ENCODE results near the gene HOXD9. TPM values are rescaled to one million over a fixed set of nuclear protein-coding genes. Genes with fewer than 3 reads are reported as not detected.

The HOXD9 gene
- total RNA-seq, 1 donor from 2014 or later, result 1.5 TPM

DNA sequence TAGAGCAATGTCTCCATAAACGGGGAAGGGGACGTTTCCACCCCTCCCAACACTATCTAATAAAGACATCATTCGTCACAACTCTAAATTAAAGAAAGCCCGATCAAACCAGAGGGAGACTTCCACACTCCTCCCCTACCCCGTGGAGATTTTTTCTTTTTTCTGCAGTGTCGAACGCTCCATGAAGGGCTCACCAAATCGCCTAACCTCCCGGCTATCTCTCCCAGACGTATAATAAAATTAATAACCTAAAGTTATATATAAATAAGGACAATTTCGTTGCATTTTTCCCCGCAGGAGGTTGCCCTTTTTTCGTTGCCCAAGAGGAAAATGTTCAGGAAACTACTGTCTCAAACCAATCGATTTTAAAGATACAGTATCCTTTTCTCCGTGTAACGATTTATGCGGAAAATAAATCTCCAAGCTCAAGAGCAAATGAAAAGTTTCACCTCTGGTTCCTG is 41.1 kb upstream of the HOXD9 start:
- Mint-ChIP-seq H3K27me3 (peaks cover 94% of the 10 kb centered on the region), H3K4me3 (peak overlapping the region; percentile 67), H3K27ac (peak overlapping the region; percentile 36), H3K9me3 (no peaks in the 10 kb centered on the region), H3K36me3 (no peaks in the 10 kb centered on the region), H3K4me1 (ENCODE audit: unreplicated experiment) (peaks cover 32% of the 10 kb centered on the region)
- TF ChIP-seq CTCF (conservative IDR thresholded peaks at IDR 0.05), result no peak
- no peak for DNase-seq (ENCODE audit: extremely low spot score, unreplicated experiment)

GRCh38 chr2:176081837-176082524 is 40.5 kb upstream of the HOXD9 start:
- Mint-ChIP-seq H3K9me3 (no peaks in the 10 kb centered on the region), H3K4me3 (peak overlapping the region; percentile 66)

DNA sequence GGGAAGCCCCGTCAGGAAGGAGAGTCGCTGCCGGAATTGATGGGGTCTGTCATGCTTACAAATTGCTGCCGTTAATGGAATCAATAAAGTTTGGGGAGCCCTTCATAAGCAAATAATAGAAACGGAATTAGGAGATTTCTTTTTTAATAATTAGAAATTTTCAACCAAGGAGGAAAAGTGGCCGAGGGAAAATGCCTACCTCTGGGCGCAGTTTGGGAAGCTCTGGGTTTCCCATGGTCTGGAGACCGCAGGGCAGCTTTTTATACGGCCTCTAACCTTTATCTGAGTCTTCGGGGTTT is 40.0 kb upstream of the HOXD9 start:
- Mint-ChIP-seq H3K4me1 (ENCODE audit: unreplicated experiment) (peaks cover 32% of the 10 kb centered on the region), H3K4me3 (peak overlapping the region; percentile 66), H3K27me3 (peaks cover 94% of the 10 kb centered on the region), H3K36me3 (no peaks in the 10 kb centered on the region), H3K27ac (no peak overlapping the region), H3K9me3 (no peaks in the 10 kb centered on the region)
- TF ChIP-seq CTCF (conservative IDR thresholded peaks at IDR 0.05), result no peak
- DNase-seq (ENCODE audit: extremely low spot score, unreplicated experiment), result no peak

More at GRCh38 chr2:176081837-176082524, 40.5 kb upstream of the HOXD9 start:
- TF ChIP-seq CTCF (conservative IDR thresholded peaks at IDR 0.05), result no peak
- no peak for DNase-seq (ENCODE audit: extremely low spot score, unreplicated experiment)
- H3K36me3 Mint-ChIP-seq, result no peaks in the 10 kb centered on the region
- H3K27me3 Mint-ChIP-seq, result peaks cover 94% of the 10 kb centered on the region
- no peak overlapping the region for H3K27ac Mint-ChIP-seq
- H3K4me1 Mint-ChIP-seq (ENCODE audit: unreplicated experiment), result peaks cover 32% of the 10 kb centered on the region

- peak overlapping the region; percentile 19 for H3K27ac Mint-ChIP-seq
- no peak for DNase-seq (ENCODE audit: extremely low spot score, unreplicated experiment)
- TF ChIP-seq CTCF (conservative IDR thresholded peaks at IDR 0.05), result no peak
- H3K36me3 Mint-ChIP-seq, result no peaks in the 10 kb centered on the region
- H3K4me1 Mint-ChIP-seq (ENCODE audit: unreplicated experiment), result peaks cover 33% of the 10 kb centered on the region
- H3K27me3 Mint-ChIP-seq, result peaks cover 97% of the 10 kb centered on the region
- H3K4me3 Mint-ChIP-seq, result peak overlapping the region; percentile 66
- H3K9me3 Mint-ChIP-seq, result no peaks in the 10 kb centered on the region
Observed at GRCh38 chr2:176082824-176083751, 39.4 kb upstream of the HOXD9 start.

- peak within 1 kb of the TSS; percentile 19 for H3K27ac Mint-ChIP-seq
- no peak for DNase-seq (ENCODE audit: extremely low spot score, unreplicated experiment)
- no peaks in the 10 kb centered on the region for H3K36me3 Mint-ChIP-seq
- peaks cover 97% of the 10 kb centered on the region for H3K27me3 Mint-ChIP-seq
- H3K4me3 Mint-ChIP-seq, result peak within 1 kb of the TSS; percentile 66
- no peak for TF ChIP-seq CTCF (conservative IDR thresholded peaks at IDR 0.05)
- H3K4me1 Mint-ChIP-seq (ENCODE audit: unreplicated experiment), result peaks cover 37% of the 10 kb centered on the region
- no peaks in the 10 kb centered on the region for H3K9me3 Mint-ChIP-seq
Observed at GRCh38 chr2:176083796-176084261, 38.7 kb upstream of the HOXD9 start, which contains the start of gene EVX2. Gene EVX2, minus strand, starts transcription at chr2:176083962. Its CDS starts 186 bp downstream, at chr2:176083776.
